T-helper 17 cell (primary cell): ENCODE measurements around the gene RNF133. TPM values are rescaled to one million over a fixed set of nuclear protein-coding genes. Genes with fewer than 3 reads are reported as not detected.

Experiments used
- ATAC-seq: fragments of 150-1000 bp; cut with Tn5 transposase; 2 replicates; pipeline ENCODE4 v1.10.0; 2021; ENCODE audit warnings: mild to moderate bottlenecking, moderate library complexity
- DNase-seq, 3 donors: peaks; one replicate each; pipeline versions ENCODE4 v3.0.0 to v3.0.0-alpha.2; 2020 to 2021
- H3K9me3 ChIP-seq: one replicate; pipeline ENCODE4 v1.7.0; 2013; ENCODE audit warnings: low read length, mild to moderate bottlenecking; ENCODE audit not compliant: control insufficient read depth, poor library complexity, severe bottlenecking
- H3K27ac Mint-ChIP-seq: one replicate; pipeline ENCODE4 v1.8.0; 2022; ENCODE audit warnings: mild to moderate bottlenecking, moderate library complexity, mixed read lengths
- H3K27me3 Mint-ChIP-seq: one replicate; pipeline ENCODE4 v1.8.0; 2022; ENCODE audit warnings: mixed read lengths
- H3K36me3 Mint-ChIP-seq: one replicate; pipeline ENCODE4 v1.8.0; 2022; ENCODE audit warnings: low read depth, mixed read lengths
- H3K4me1 Mint-ChIP-seq: one replicate; pipeline ENCODE4 v1.8.0; 2022; ENCODE audit warnings: mild to moderate bottlenecking, mixed read lengths
- H3K4me3 Mint-ChIP-seq: one replicate; pipeline ENCODE4 v1.8.0; 2022; ENCODE audit warnings: mild to moderate bottlenecking, moderate library complexity, mixed read lengths
- total RNA-seq, 4 donors: library from RNA in 2 of 4; stranded (reverse) in 2 of 4; gene quantifications; one replicate each; pipeline ENCODE4 v1.2.3 and lab custom pipeline; 2022 to 2026

Gene RNF133
- total RNA-seq, 2 donors from 2014 or later: not detected

DNA sequence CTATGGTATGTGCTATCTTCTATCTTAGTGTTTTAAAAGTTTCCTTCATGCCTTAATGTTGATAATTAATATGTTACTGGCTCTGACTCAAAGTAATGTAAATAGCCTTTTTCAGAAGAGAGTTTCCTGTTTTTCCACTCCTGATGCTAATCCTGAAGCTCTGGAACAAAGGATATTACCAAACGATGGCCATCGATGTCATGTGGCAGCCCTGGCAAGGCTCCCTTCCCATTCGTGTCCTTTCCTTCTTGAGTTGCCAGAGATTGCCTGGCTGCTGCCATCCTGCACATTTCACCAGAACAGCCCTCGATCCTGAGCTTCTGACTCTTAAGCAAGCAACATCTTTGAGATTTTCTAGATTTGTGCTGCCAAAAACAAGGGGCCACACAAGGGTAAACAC, 46.0 kb downstream of the RNF133 start:
- ATAC-seq (no peak), DNase-seq (no peak)
- no peak overlapping the region for H3K4me3 Mint-ChIP-seq
- no peaks in the 10 kb centered on the region for H3K4me1 Mint-ChIP-seq
- H3K27me3 Mint-ChIP-seq: no peaks in the 10 kb centered on the region
- H3K36me3 Mint-ChIP-seq: no peaks in the 10 kb centered on the region
- no peaks in the 10 kb centered on the region for H3K9me3 ChIP-seq
- no peak overlapping the region for H3K27ac Mint-ChIP-seq

DNA sequence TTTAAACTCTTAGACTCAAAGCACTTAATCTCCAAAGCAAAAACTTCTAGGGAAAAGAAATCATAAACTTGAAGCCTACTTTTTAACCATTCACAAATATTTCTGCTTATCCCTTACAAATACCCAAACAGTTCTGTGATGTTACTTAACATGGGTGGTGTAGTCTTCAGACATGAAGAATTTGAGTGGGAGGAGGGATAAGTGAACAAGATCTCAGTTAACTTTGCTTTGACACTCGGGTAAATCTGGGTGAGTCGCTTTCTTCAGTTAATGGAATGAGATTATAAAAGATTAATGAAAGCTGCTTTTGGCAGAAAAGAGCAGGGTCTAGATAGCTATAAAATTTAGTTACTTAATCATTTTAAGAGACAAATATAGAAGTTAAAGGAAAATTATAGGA, 47.5 kb downstream of the RNF133 start:
- no peak overlapping the region for H3K4me3 Mint-ChIP-seq
- no peaks in the 10 kb centered on the region for H3K9me3 ChIP-seq
- no peaks in the 10 kb centered on the region for H3K27me3 Mint-ChIP-seq
- DNase-seq: no peak
- no peak overlapping the region for H3K27ac Mint-ChIP-seq
- H3K4me1 Mint-ChIP-seq: no peaks in the 10 kb centered on the region
- ATAC-seq: no peak
- no peaks in the 10 kb centered on the region for H3K36me3 Mint-ChIP-seq

Other genes with a start within 250 kb of the RNF133 start
- gene RNF148, start 3.8 kb upstream of the RNF133 start, total RNA-seq: not detected
- not detected for gene CADPS2, start 187.3 kb upstream of the RNF133 start, total RNA-seq